Fibroblast of skin of back (primary cell): Measurements from ENCODE around the gene ECHDC3. TPM values are rescaled to one million over a fixed set of nuclear protein-coding genes. Genes with fewer than 3 reads are reported as not detected.
"Not testable (repeated sequence)": the region's sequence is repeated elsewhere in the genome, so short reads cannot be mapped to it uniquely, and the experiment has no call there.

Experiments used
- DNase-seq: peaks from one replicate; pipeline ENCODE4 v3.0.0-alpha.2; 2013
- polyA plus RNA-seq, 2 experiments: library from polyadenylated mRNA; unstranded; fragments of 120-200 nt; gene quantifications; one replicate each; pipeline ENCODE4 v1.2.1, GENCODE V29; 2013; ENCODE audit not compliant: insufficient read length in 2 of 2

The ECHDC3 gene
- polyA plus RNA-seq (2013, experiment 1 of 2; ENCODE audit: insufficient read length) = 4.2 TPM
- 3.7 TPM for polyA plus RNA-seq (2013, experiment 2 of 2; ENCODE audit: insufficient read length)

GRCh38 chr10:11742009-11742778 lies at the start of gene ECHDC3:
Gene ECHDC3 (plus strand): TSS chr10:11742382. CDS start chr10:11742577, 195 bp downstream.
- DNase-seq = peak; percentile 34

GRCh38 chr10:11693376-11693775 lies 48.8 kb upstream of the ECHDC3 start:
- DNase-seq = no peak

- DNase-seq = no peak
Measured at GRCh38 chr10:11695779-11696178, 46.4 kb upstream of the ECHDC3 start.

- DNase-seq = no peak
Measured at GRCh38 chr10:11697718-11698527, 44.3 kb upstream of the ECHDC3 start.

GRCh38 chr10:11698691-11699549 lies 43.3 kb upstream of the ECHDC3 start:
- DNase-seq = no peak

- no peak for DNase-seq
Measured at GRCh38 chr10:11699550-11700097, 42.6 kb upstream of the ECHDC3 start.

GRCh38 chr10:11700539-11700938 lies 41.6 kb upstream of the ECHDC3 start:
- no peak for DNase-seq

- DNase-seq = no peak
Measured at GRCh38 chr10:11701451-11702095, 40.6 kb upstream of the ECHDC3 start.

- DNase-seq = no peak
Measured at GRCh38 chr10:11702264-11702663, 39.9 kb upstream of the ECHDC3 start.

GRCh38 chr10:11704092-11704491 lies 38.1 kb upstream of the ECHDC3 start:
- no peak for DNase-seq

GRCh38 chr10:11705722-11706121 lies 36.5 kb upstream of the ECHDC3 start:
- DNase-seq = no peak

GRCh38 chr10:11706895-11707567 lies 35.2 kb upstream of the ECHDC3 start:
- no peak for DNase-seq

- no peak for DNase-seq
Measured at GRCh38 chr10:11707624-11708350, 34.4 kb upstream of the ECHDC3 start.

- not testable (repeated sequence) for DNase-seq
Measured at GRCh38 chr10:11708801-11709200, 33.4 kb upstream of the ECHDC3 start.

GRCh38 chr10:11712744-11713143 lies 29.4 kb upstream of the ECHDC3 start:
- no peak for DNase-seq

GRCh38 chr10:11713186-11713743 lies 28.9 kb upstream of the ECHDC3 start:
- peak; percentile 20 for DNase-seq

GRCh38 chr10:11713963-11714362 lies 28.2 kb upstream of the ECHDC3 start:
- DNase-seq = no peak

- no peak for DNase-seq
Measured at GRCh38 chr10:11714750-11715365, 27.3 kb upstream of the ECHDC3 start.

- DNase-seq = no peak
Measured at GRCh38 chr10:11715815-11716494, 26.2 kb upstream of the ECHDC3 start.
